HepG2 (cell line): Measurements from ENCODE around the gene RABGAP1L. TPM values are rescaled to one million over a fixed set of nuclear protein-coding genes. Genes with fewer than 3 reads are reported as not detected.

ENCODE experiments used
- ATAC-seq: fragments of 200-7000 bp; cut with Tn5 transposase; 3 replicates; pipeline ENCODE4 v1.9.1; 2020; ENCODE audit warnings: mild to moderate bottlenecking, moderate library complexity
- BruUV-seq: library from RNA; stranded (reverse); fragments of 400-500 nt; replicated peaks from 2 replicates; lab custom pipeline; 2021; lab: Mats Ljungman, UMichigan
- CTCF ChIA-PET: fragments of 300-600 bp; formaldehyde crosslinking; extraction: SDS; loops from one replicate; lab custom pipeline; 2021; ENCODE audit warnings: low total read pairs, inconsistent platforms, low intra/inter-chr PET ratio; lab: Yijun Ruan, JAX
- POLR2A ChIA-PET: fragments of 350-600 bp; sonication (Branson Sonifier 250); formaldehyde crosslinking; loops from one replicate; lab custom pipeline; 2020; ENCODE audit warnings: antibody characterized with exemption, inconsistent platforms; lab: Yijun Ruan, JAX
- DNase-seq: peaks from one replicate; pipeline ENCODE4 v3.0.0-alpha.2; 2015; ENCODE audit warnings: low spot score
- FAIRE-seq: peaks from 3 replicates; lab custom pipeline; 2011; peaks lifted over from hg19 to GRCh38; lab: Jason Lieb, UNC
- H2AFZ ChIP-seq: one replicate; pipeline ENCODE4 v1.6.1; 2011; ENCODE audit warnings: low read length, inconsistent platforms
- H3K27ac ChIP-seq: fragments of 300-600 bp; 3 replicates; pipeline ENCODE4 v1.8.0; 2011; ENCODE audit warnings: mixed run types, mild to moderate bottlenecking, mixed read lengths, low read length, inconsistent platforms; ENCODE audit not compliant: insufficient read depth; ENCODE audit errors: extremely low read length
- H3K27me3 ChIP-seq, 2 experiments: fragments of 200-600 bp in 1 of 2; 2 replicates in 1 of 2; 3 replicates in 1 of 2; pipeline versions ENCODE4 v1.6.0 to v1.8.0; 2011; ENCODE audit warnings: low read length in 2 of 2, mild to moderate bottlenecking in 2 of 2, moderate library complexity in 2 of 2, inconsistent platforms in 1 of 2; ENCODE audit not compliant: insufficient read depth in 2 of 2, control insufficient read depth in 1 of 2
- H3K36me3 ChIP-seq, 2 experiments: fragments of 200-600 bp in 1 of 2; replicated peaks in 1 of 2; 2 replicates in 1 of 2; 3 replicates in 1 of 2; pipeline versions ENCODE4 v1.5.1 to v1.8.0; 2011; ENCODE audit warnings: low read length in 2 of 2, inconsistent platforms in 1 of 2; ENCODE audit not compliant: insufficient read depth in 2 of 2, control insufficient read depth in 1 of 2
- H3K4me1 ChIP-seq: 2 replicates; pipeline ENCODE4 v1.5.1; 2012; ENCODE audit warnings: low read length, inconsistent platforms; ENCODE audit not compliant: insufficient read depth
- H3K4me2 ChIP-seq: 2 replicates; pipeline ENCODE4 v1.6.0; 2011; ENCODE audit warnings: low read depth, low read length, inconsistent platforms
- H3K4me3 ChIP-seq, 3 experiments: fragments of 200-600 bp in 1 of 3; sonication (generic), shearing (Covaris generic) in 1 of 3; replicated peaks in 1 of 3; 2 replicates each; pipeline ENCODE4 v1.5.1; 2011 to 2016; ENCODE audit warnings: low read length in 3 of 3, inconsistent platforms in 2 of 3, low read depth in 2 of 3, mild to moderate bottlenecking in 2 of 3, control low read depth in 1 of 3, mixed read lengths in 1 of 3; ENCODE audit not compliant: insufficient read depth in 1 of 3
- H3K79me2 ChIP-seq: one replicate; pipeline ENCODE4 v1.6.1; 2011; ENCODE audit warnings: low read length, inconsistent platforms; ENCODE audit not compliant: insufficient read depth
- H3K9ac ChIP-seq: 2 replicates; pipeline ENCODE4 v1.6.0; 2011; ENCODE audit warnings: mild to moderate bottlenecking, low read depth, low read length, inconsistent platforms; ENCODE audit not compliant: insufficient read depth
- H3K9me3 ChIP-seq: 2 replicates; pipeline ENCODE4 v1.5.1; 2012; ENCODE audit warnings: mild to moderate bottlenecking, low read length
- H4K20me1 ChIP-seq: 2 replicates; pipeline ENCODE4 v1.6.0; 2011; ENCODE audit warnings: inconsistent platforms, mild to moderate bottlenecking, low read length, moderate library complexity; ENCODE audit not compliant: insufficient read depth
- LCORL ChIP-seq, 2 experiments: fragments of 450-650 bp in 1 of 2; sonication (generic) in 1 of 2; formaldehyde crosslinking in 1 of 2; IDR thresholded peaks; 2 replicates each; pipeline versions ENCODE4 v1.5.0 to v1.6.1; 2017 to 2020; ENCODE audit warnings: antibody characterized with exemption in 1 of 2, missing genetic modification reagents in 1 of 2
- MLXIP ChIP-seq: sonication (generic); formaldehyde crosslinking; IDR thresholded peaks from 2 replicates; pipeline ENCODE4 v1.9.0; 2021; ENCODE audit warnings: missing genetic modification reagents, borderline replicate concordance
- NFE2L2 ChIP-seq: fragments of 150-350 bp; IDR thresholded peaks from 2 replicates; pipeline ENCODE4 v1.6.1; 2014; ENCODE audit warnings: low read length
- NR3C1 ChIP-seq: sonication (generic); formaldehyde crosslinking; IDR thresholded peaks from 2 replicates; pipeline ENCODE4 v1.4.0; 2020; ENCODE audit warnings: missing genetic modification reagents
- PCBP2 ChIP-seq: fragments of 200-400 bp; formaldehyde crosslinking; optimal IDR thresholded peaks from 2 replicates; pipeline ENCODE3; 2018; ENCODE audit warnings: low read length, low read depth; ENCODE audit not compliant: poor library complexity, severe bottlenecking
- RFX1 ChIP-seq: fragments of 450-650 bp; IDR thresholded peaks from 2 replicates; pipeline ENCODE4 v1.6.1; 2017
- TIGD3 ChIP-seq: sonication (generic); formaldehyde crosslinking; IDR thresholded peaks from 2 replicates; pipeline ENCODE4 v1.5.1; 2020; ENCODE audit warnings: mild to moderate bottlenecking, missing genetic modification reagents, borderline replicate concordance
- ZBTB2 ChIP-seq: sonication (generic); formaldehyde crosslinking; IDR thresholded peaks from 2 replicates; pipeline ENCODE4 v1.8.0; 2022; ENCODE audit warnings: low read depth, missing genetic modification reagents
- ZBTB34 ChIP-seq: sonication (generic); formaldehyde crosslinking; IDR thresholded peaks from 2 replicates; pipeline ENCODE4 v1.8.0; 2022; ENCODE audit warnings: mild to moderate bottlenecking, missing genetic modification reagents
- ZBTB49 ChIP-seq: sonication (generic); formaldehyde crosslinking; IDR thresholded peaks from 2 replicates; pipeline ENCODE4 v1.4.0; 2020; ENCODE audit warnings: missing genetic modification reagents, borderline replicate concordance
- ZNF512B ChIP-seq: sonication (generic); formaldehyde crosslinking; IDR thresholded peaks from 2 replicates; pipeline ENCODE4 v1.5.1; 2020; ENCODE audit warnings: missing genetic modification reagents, mild to moderate bottlenecking, borderline replicate concordance
- WGBS: methylation state at CpG from one replicate; pipeline ENCODE4 v1.1.6; 2017; ENCODE audit warnings: low lambda C conversion rate; 5-methylcytosine and 5-hydroxymethylcytosine counted together
- in situ Hi-C: cut with HindIII; loops from 2 replicates; pipeline ENCODE4 v1.10.0; 2017; ENCODE audit warnings: low pct_unique_long_range_greater_than_20kb; ENCODE audit not compliant: extremely low pct_ligation_motif_present
- intact Hi-C: fragments of 100-400 bp; cut with micrococcal nuclease; formaldehyde crosslinking; loops from one replicate; pipeline ENCODE4 v1.10.0; 2022; ENCODE audit not compliant: unreplicated experiment
- polyA plus RNA-seq, 8 experiments: library from polyadenylated mRNA; depleted of rRNA in 3 of 8; stranded (reverse) in 7 of 8; unstranded in 1 of 8; fragments of >200 nt; fragmentation: Illumina TruSeq in 4 of 8; extraction: Trizol in 4 of 8; gene quantifications; 2 replicates each; pipeline versions ENCODE4 v1.2.1 to v1.2.3, GENCODE V29; 2011 to 2016; ENCODE audit warnings: low read depth in 4 of 8, missing spikeins in 1 of 8, mixed read lengths in 1 of 8; ENCODE audit not compliant: insufficient read depth in 1 of 8
- total RNA-seq, 5 experiments: library from RNA; depleted of rRNA; stranded (reverse); fragments of >200 nt; fragmentation: Illumina TruSeq; extraction: Trizol; gene quantifications; 2 replicates each; pipeline ENCODE4 v1.2.3, GENCODE V29; 2016; ENCODE audit warnings: low read depth in 1 of 5

Gene RABGAP1L
- total and polyA plus RNA-seq, 2 of the 13 experiments (the other 11 are each of a cell fraction or from before 2014, with no cell fraction given): 7.9 to 22.6 TPM

GRCh38 chr1:174789399-174789798, 630.1 kb downstream of the RABGAP1L start:
- WGBS: 87% methylated on average over 1 of the region's 1 CpG
- ChIA-PET POLR2A (no interaction called here), CTCF (no interaction called here)
- Histone ChIP-seq H3K36me3 (no peaks in the 10 kb centered on the region), H3K4me1 (no peaks in the 10 kb centered on the region), H3K4me3 (no peak overlapping the region), H3K27me3 (no peaks in the 10 kb centered on the region), H3K4me2 (no peak overlapping the region), H4K20me1 (no peaks in the 10 kb centered on the region), H3K9me3 (no peaks in the 10 kb centered on the region), H3K79me2 (no peaks in the 10 kb centered on the region), H2AFZ (no peak overlapping the region), H3K9ac (no peak overlapping the region), H3K27ac (no peak overlapping the region)
- no TSS peak for BruUV-seq
- FAIRE-seq (no peak), ATAC-seq (no peak), DNase-seq (no peak)
- in situ Hi-C loops (no loop called here), intact Hi-C loops (no loop called here)
- TF ChIP-seq ZBTB34: no peak
- TF ChIP-seq LCORL (IDR thresholded peaks at IDR 0.05): no peak
- TF ChIP-seq LCORL (CRISPR knock-in tag; IDR thresholded peaks at IDR 0.05): no peak
- no peak for TF ChIP-seq RFX1
- TF ChIP-seq NR3C1 (CRISPR knock-in tag): no peak
- no peak for TF ChIP-seq TIGD3 (CRISPR knock-in tag)
- no peak for TF ChIP-seq PCBP2
- no peak for TF ChIP-seq MLXIP (CRISPR knock-in tag)
- TF ChIP-seq ZBTB2 (CRISPR knock-in tag): no peak
- TF ChIP-seq ZBTB49 (CRISPR knock-in tag): no peak
- no peak for TF ChIP-seq NFE2L2
- TF ChIP-seq ZNF512B: no peak
